Measurements from ENCODE around the gene SZRD1. TPM values are rescaled to one million over a fixed set of nuclear protein-coding genes. Genes with fewer than 3 reads are reported as not detected.

Gene SZRD1
- total and polyA plus RNA-seq, 2 of the 8 experiments (the other 6 are each of a cell fraction or from before 2014, with no cell fraction given): 97.8 to 108 TPM

DNA sequence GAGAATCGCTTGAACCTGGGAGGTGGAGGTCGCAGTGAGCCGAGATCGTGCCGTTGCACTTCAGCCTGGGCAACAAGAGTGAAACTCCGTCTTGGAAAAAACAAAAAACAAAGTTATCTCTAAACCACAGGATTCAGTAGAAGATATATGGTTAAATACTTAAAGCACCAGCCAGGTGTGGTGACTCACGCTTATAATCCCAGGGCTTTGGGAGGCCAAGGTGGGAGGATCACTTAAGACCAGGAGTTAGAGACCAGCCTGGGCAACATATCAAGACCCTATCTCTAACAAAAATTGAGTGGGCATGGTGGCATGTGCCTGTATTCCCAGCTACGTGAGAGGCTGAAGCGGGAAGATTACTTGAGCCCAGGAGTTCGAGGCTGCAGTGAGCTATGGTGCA, 79.1 kb downstream of the SZRD1 start:
- ChIA-PET POLR2A (ENCODE audit: partially characterized antibody) (no interaction called here), CTCF (ENCODE audit: partially characterized antibody) (interaction anchor here (1.2 kb wide), 1 partner anchor 15 kb away, joined by 3 read pairs; no protein-coding TSS in a partner anchor)
- no peak overlapping the region for H4K8ac ChIP-seq (ENCODE audit: extremely low read depth, insufficient read depth, low read length)

More for the DNA sequence above, 79.1 kb downstream of the SZRD1 start:
- H3K9ac ChIP-seq (replicated peaks in 1 of 4; ENCODE audit: extremely low read depth in 1 of 4, low read depth in 3 of 4, low read length in 3 of 4): no peak overlapping the region
- H3K27me3 ChIP-seq (replicated peaks in 1 of 4; ENCODE audit: control insufficient read depth in 3 of 4, extremely low read depth in 1 of 4, insufficient read depth in 3 of 4, low read length in 3 of 4): peaks cover 0 to 4% (median 3%) of the 10 kb centered on the region in 4 experiments; a peak in 1 of 7 replicates
- H3K4me3 ChIP-seq (ENCODE audit: extremely low read depth in 1 of 4, insufficient read depth in 2 of 4, low read depth in 3 of 4, low read length in 4 of 4): no peak overlapping the region
- WGBS, 2 experiments (ENCODE audit: extremely low coverage in 1 of 2, insufficient coverage in 1 of 2, insufficient read length in 1 of 2, insufficient replicate concordance in 2 of 2, low coverage in 1 of 2, low lambda C conversion rate in 2 of 2, missing lambda C conversion rate in 1 of 2): 90% methylated on average over 10 of the region's 10 CpGs; no CpG with 5 or more reads in 1 of the 2 experiments
- peaks cover 2% of the 10 kb centered on the region; the same call in 1 of the 2 replicates for H3K23me2 ChIP-seq (ENCODE audit: low read depth, low read length)
- no peak for TF ChIP-seq KDM5A (IDR thresholded peaks at IDR 0.05; ENCODE audit: low read length)
- TF ChIP-seq ASH2L (IDR thresholded peaks at IDR 0.05; ENCODE audit: low read length): no peak
- TF ChIP-seq CHD1 (IDR thresholded peaks at IDR 0.05; ENCODE audit: low read depth, low read length): no peak
- TF ChIP-seq EGR1 (IDR thresholded peaks at IDR 0.05; ENCODE audit: borderline replicate concordance, low read depth, low read length): no peak
- TF ChIP-seq HDAC6 (IDR thresholded peaks at IDR 0.05; ENCODE audit: low read depth, low read length): no peak
- TF ChIP-seq CREB1 (IDR thresholded peaks at IDR 0.05): no peak
- no peak for TF ChIP-seq CTBP2 (IDR thresholded peaks at IDR 0.05; ENCODE audit: borderline replicate concordance, insufficient read depth, insufficient read length, low read length)
- no peak for TF ChIP-seq KDM4A (IDR thresholded peaks at IDR 0.05; ENCODE audit: low read depth, low read length, severe bottlenecking)
- TF ChIP-seq POLR2A (IDR thresholded peaks at IDR 0.05; ENCODE audit: control extremely low read depth in 1 of 2, low read depth in 2 of 2, low read length in 2 of 2): no peak
- no peak for TF ChIP-seq BACH1 (IDR thresholded peaks at IDR 0.05; ENCODE audit: low read length)
- TF ChIP-seq, protein P1, sequence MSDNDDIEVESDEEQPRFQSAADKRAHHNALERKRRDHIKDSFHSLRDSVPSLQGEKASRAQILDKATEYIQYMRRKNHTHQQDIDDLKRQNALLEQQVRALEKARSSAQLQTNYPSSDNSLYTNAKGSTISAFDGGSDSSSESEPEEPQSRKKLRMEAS (IDR thresholded peaks at IDR 0.05): no peak
- H3K79me1 ChIP-seq (ENCODE audit: low read depth, low read length): no peaks in the 10 kb centered on the region; the same call in 1 of the 2 replicates
- H3K4ac ChIP-seq (replicated peaks; ENCODE audit: insufficient read length, low read depth, low read length): no peak overlapping the region
- H3K9me3 ChIP-seq (ENCODE audit: insufficient read depth in 2 of 2, low read depth in 1 of 2, low read length in 1 of 2): no peaks in the 10 kb centered on the region
- peaks cover 4 to 44% (median 14%) of the 10 kb centered on the region in 4 experiments; a peak in 6 of 8 replicates for H3K36me3 ChIP-seq (ENCODE audit: control insufficient read depth in 2 of 4, insufficient read depth in 4 of 4, low read length in 3 of 4)
- H3K79me2 ChIP-seq (ENCODE audit: control insufficient read depth in 1 of 2, insufficient read depth in 2 of 2, low read length in 2 of 2): no peaks in the 10 kb centered on the region; a peak in 1 of 4 replicates
- H2BK120ac ChIP-seq (replicated peaks; ENCODE audit: low read depth, low read length): no peak overlapping the region
- H2BK5ac ChIP-seq (ENCODE audit: low read depth, low read length): no peak overlapping the region
- no peak overlapping the region for H2BK20ac ChIP-seq (ENCODE audit: low read length)
- DNase-seq (ENCODE audit: low read depth in 1 of 2, low spot score in 2 of 2) (no peak), FAIRE-seq (no peak)
- H3K56ac ChIP-seq (replicated peaks; ENCODE audit: insufficient read length, low read depth, low read length): no peak overlapping the region
- no peak overlapping the region for H4K91ac ChIP-seq (replicated peaks; ENCODE audit: insufficient read length, low read length)
- no peak overlapping the region for H2AK5ac ChIP-seq (ENCODE audit: low read depth, low read length)
- no peak overlapping the region for H3K4me2 ChIP-seq (ENCODE audit: insufficient read depth in 1 of 2, low read depth in 2 of 2, low read length in 2 of 2)
- H2BK15ac ChIP-seq (ENCODE audit: low read length): no peak overlapping the region
- no peak overlapping the region for H3K23ac ChIP-seq (ENCODE audit: insufficient read length)
- H4K20me1 ChIP-seq (replicated peaks in 1 of 2; ENCODE audit: control insufficient read depth in 1 of 2, insufficient read depth in 2 of 2, low read length in 2 of 2): peaks cover 13 to 20% of the 10 kb centered on the region in 2 experiments
- H2AFZ ChIP-seq (ENCODE audit: low read length): no peak overlapping the region
- H3K18ac ChIP-seq (ENCODE audit: extremely low read depth, low read length): no peak overlapping the region
- H2BK12ac ChIP-seq (ENCODE audit: low read depth, low read length): no peak overlapping the region
- H4K5ac ChIP-seq (ENCODE audit: insufficient read length, low read depth, low read length): no peak overlapping the region
- peaks cover 0 to 2% (median 0%) of the 10 kb centered on the region in 4 experiments; a peak in 3 of 7 replicates for H3K4me1 ChIP-seq (replicated peaks in 1 of 4; ENCODE audit: control insufficient read depth in 3 of 4, insufficient read depth in 4 of 4, low read length in 3 of 4)
- H3K27ac ChIP-seq (ENCODE audit: low read depth, low read length): no peak overlapping the region
- H3K14ac ChIP-seq (ENCODE audit: insufficient read length): no peak overlapping the region

All from H1 (cell line).